NCI-H146 (cell line): ENCODE results near the gene TIGD6.
"Not testable (repeated sequence)": the region's sequence is repeated elsewhere in the genome, so short reads cannot be mapped to it uniquely, and the experiment has no call there.

Source experiments
- DNase-seq: peaks from one replicate; lab custom pipeline; 2025; lab: John Stamatoyannopoulos, UW

The TIGD6 gene

DNA sequence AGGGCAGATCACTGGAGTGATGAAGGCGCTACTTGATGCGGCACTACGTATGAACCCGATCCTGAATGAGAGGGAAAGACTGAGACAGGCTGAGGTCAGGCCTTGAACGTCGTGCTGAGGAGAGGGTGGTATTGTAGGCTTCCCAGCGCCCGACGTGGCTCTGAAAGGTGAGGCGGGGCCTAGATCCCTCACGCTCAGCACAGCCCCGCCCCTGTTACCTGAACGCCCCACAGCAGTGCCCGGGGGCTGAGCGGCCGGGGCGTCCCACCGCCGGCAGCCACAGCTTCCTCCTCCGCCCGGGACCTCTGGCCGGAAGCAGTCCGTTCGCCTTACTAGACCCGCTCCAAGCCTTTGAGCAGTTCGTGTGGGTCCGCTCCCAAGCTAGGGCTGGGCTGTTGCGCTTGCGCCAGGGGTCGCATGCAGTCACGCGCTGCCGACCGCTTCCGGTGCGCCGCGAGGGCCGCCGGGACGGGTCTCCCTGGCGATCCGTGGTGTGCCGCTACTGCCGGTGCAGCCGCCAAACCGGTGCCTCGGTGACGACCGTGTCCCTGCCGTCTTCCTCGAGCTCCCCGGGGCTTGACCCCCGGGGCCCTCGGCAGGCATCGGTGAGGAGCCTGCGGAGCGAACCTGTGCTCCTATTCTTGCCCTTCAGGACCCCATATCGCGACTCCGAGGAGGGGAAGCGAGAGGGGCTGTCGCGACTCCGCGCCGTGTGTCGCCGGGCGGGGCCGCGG lies at the start of gene TIGD6, which contains the start of gene HMGXB3:
Gene TIGD6, minus strand, starts transcription at position 399 of the 734 bp plus-strand sequence. CDS start 4,306 bp downstream, outside the sequence.
Gene HMGXB3, plus strand, starts transcription at position 484 of the 734 bp plus-strand sequence. CDS start 4,114 bp downstream, outside the sequence.
- peak; percentile 92 for DNase-seq

DNA sequence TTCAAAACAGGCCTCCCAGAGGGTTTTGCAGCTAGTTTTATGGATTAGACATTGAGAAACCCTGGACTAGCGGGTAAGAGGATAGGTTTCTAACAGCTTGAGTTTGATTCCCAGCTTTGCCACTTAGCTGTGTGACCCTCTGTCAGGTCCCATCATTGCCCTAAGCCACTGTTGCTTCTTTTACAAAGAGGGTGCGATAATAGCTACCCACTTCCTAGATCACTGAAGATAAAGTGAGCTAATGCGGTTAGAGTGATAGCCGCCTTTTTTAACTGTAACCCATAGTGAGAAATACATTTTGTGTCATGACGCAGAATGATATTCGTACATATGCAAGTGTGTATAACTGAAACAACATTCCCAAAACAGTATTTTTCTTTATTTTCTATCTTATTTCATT lies 45.6 kb upstream of the TIGD6 start:
- no peak for DNase-seq

DNA sequence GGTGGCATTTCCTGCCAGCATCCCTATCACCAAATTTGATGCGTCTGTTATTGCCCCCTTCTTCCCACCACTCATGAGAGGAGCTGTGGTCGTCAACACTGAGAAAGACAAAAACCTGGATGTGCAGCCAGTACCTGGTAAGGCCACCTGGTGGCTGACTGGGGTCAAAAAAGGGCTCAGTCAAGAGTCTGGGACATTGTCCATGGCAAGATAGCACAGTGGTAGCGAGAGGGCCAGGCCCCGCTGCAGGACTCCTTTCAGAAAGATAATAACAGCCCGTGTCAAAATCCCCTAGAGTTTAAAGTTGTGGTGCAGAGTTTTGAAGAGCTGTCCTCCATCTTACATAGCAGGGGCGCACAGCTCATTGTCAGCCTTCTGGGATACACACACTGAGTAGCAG lies 45.1 kb upstream of the TIGD6 start:
- DNase-seq: no peak

DNA sequence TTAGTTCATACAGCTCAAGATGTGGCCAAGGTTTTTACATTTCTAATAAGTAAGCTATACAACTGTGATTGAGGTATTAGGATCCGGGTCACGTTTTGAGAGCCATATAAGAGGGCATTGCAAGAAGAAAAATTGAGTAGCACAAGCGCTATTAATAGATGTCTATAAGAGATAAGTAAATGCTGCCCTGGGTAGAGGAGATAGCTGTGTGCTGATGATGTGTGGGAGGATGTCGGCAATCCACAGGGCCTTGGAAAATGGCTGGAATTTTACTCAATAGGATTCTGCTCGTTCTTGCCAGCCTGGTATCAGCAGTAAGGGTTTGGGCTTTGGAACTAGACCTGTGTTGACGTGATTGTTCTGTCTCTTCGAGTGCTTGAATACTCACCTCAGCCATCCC lies 44.3 kb upstream of the TIGD6 start:
- DNase-seq: no peak

DNA sequence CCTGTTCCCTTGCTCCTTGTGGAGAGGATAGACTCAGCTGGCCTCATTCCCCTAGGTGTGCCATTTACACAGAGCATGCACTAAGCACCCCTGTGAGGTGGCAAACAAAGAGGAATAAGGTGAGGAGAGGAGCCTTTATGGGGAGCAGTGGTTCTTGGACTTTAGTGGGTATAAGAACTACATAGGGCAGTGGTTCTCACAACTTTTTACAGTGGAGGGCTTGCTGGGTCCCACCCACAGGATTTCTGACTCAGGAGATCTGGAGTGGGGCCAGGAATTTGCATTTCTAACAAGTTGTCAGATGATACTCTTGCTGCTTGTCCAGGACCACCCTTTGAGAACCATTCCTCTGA lies 43.9 kb upstream of the TIGD6 start:
- DNase-seq: no peak

DNA sequence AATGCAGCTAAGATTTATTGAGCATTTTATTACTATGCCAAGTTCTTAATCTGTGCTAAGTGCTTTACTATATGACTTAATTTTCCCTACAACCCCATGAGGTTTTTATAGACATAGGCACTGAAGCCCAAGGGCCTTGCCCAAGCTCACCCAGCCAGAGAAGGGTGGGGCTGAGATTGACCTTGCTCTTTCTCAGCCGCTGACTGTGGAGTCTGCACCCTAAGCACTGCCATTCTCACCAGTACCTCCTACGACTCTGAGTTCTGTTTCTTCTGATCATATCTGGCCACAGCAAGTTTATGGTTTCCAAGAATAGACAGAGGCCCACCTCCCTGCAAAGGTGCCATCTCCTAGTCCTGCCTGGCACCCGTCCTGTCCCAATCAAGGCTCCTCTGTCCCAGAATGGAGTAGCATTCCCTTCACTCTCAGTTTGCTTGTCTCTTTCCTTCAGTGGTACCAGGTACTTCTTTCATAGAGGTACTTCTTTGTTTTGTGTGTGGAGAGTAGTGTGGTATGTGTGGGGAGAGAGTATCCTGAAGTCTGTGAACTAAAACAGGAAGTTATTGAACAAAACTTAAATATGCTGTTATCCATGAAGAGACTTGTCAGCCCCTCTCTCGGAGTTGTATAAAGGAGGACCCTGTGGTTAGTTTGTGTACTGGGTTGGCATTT lies 43.3 kb upstream of the TIGD6 start:
- DNase-seq: no peak

DNA sequence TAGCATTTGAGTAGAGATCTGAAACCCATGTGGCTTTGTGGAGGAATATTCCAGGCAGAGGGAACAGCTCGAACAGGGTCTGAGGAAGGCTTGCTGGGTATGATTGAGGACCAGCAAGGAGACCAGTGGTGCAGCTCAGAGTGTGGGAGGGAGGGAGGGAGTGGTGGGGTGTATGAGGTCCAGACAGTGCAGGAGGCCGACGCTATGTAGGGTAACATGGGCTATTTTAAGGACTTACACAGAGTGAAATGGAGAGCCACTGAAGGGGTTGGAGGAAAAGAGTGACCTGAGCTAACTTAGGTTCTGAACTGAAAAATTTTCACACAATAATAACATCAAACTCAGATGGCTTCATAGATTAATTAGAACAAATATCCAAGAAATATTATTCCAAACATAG lies 42.0 kb upstream of the TIGD6 start:
- DNase-seq: no peak

DNA sequence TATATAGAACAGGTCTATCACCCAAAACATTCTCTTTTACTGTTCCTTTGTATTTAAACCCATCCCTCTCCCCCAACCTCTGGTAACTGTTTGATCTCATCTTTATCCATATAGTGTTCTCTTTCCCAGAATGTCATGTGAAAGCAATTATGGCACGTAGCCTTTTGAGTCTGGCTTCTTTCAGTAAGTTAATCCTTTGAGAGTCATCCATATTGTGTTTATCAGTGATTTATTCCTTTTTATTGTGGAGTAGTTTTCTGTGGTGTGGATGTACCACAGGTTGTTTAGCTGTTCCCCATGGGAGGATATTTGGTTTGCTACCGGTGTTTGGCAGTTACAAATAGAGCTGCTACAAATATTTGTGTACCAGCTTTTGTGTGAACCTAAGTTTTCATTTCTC lies 38.1 kb upstream of the TIGD6 start:
- DNase-seq: no peak

DNA sequence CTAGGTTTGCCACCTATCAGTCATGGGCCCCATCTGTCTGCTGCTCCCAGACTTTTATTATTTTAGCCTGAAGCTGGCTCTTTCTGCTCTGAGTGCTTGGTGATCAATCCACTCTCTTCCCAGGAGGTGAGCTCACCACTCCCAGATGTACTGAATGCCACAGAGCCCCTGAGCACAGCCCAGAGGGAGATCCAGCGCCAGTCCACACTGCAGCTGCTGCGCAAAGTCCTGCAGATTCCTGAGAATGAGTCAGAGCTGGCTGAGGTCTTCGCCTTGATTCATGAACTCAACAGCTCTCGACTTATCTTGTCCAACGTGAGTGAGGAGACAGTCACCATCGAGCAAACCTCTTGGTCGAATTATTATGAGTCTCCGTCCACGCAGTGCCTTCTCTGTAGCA lies 36.1 kb upstream of the TIGD6 start:
- no peak for DNase-seq

DNA sequence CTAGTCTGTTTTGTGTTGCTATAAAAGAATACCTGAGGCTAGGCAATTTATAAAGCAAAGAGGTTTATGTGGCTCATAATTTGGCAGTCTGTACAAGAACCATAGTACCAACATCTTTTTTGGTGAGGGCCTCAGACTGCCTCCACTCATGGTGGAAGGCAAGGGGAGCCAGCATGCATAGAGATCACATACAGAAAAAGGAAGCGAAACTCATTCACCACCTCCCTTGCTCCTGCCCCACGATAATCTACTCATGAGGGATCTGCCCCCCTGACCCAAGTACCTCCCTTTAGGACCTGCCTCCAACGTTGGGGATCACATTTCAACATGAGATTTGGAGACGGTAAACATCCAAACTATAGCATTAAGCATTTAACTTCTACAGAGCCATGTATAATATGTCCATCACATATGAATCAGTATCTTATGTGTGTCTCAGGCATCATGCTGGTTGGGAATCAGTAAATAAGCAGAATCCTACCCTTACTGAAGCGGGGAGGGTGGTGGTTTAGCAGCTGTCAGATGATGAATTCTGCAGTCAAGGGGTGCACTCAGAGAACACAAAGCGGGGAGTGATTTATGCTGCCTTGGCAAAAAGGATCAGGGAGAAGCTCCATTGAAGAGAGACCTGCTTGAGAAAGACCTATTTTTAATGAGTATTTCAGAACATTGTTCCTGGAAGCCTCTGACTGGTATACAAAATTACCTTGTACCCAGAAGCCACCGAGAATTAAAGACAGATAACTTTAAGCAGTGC lies 34.9 kb upstream of the TIGD6 start:
- DNase-seq: no peak

DNA sequence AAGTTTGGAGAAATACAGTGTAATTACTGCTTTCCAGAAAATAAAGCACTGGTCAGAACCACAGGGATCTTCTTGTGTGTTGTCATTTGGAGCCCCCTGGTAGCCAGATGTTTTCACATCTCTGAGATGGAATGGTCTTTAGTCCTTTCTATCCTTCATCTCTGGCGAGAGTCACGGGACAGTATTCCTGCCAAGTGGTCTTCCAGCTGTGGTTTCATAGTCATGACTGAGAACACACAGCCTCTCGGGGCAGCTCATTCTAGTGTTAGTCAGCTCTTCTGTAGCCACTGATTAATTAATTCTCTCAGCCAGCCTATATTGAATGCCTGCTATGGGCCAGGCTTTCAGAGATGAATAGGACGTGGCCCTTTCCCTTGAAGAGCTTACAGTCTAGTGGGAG lies 34.2 kb upstream of the TIGD6 start:
- no peak for DNase-seq

DNA sequence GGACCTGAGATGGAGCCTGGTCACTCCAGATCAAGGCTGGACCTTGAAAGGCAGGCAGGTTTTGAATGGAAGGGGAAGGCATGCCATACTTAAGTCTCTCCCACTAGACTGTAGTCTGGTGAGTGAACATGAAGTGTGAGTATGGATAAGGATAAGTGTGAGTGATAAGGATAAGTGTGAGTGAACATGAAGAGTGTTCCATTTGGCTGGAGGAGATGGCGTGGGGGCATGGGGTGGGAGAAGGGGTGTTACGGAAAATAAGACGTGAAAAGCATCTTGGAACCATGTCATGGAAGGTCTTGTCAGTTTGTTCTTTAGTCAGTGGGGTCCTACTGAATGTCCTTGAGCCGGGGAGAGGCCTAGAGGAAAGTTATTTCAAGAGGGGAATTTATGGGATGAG lies 32.9 kb upstream of the TIGD6 start:
- no peak for DNase-seq

DNA sequence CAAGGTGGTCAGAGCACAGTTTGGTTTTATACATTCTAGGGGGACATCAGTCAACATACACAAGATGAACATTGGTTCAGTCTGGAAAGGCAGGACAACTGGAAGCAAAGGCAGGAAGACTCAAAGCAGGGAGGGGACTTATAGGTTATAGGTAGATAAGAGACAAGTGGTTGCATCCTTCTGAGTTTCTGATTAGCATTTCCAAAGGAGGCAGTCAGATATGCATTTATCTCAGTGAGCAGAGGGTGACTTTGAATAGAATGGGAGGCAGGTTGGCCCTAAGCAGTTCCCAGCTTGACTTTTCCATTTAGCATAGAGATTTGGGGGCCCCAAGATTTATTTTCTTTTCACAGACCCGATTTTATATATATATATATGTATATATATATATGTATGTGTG lies 27.6 kb upstream of the TIGD6 start:
- DNase-seq: not testable (repeated sequence)

DNA sequence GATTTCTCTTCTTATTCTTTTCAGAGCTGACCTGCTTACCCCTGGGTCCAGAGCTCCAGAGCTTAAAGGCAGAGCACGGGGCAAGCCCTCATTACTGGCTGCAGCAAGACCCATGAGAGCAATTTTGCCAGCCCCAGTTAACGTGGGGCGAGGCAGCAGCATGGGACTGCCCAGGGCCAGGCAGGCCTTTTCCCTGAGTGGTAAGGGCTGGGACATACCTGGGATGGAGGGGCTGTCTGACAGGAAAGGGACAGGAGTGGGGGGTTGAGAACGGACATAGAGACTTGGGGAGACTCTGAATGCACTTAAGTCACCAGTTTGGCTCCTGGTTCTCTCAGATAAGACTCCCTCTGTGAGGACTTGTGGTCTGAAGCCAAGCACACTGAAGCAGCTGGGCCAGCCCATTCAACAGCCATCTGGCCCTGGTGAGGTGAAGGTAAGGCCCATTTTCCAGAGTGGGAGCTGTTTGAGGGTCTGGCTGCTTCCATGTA lies 26.3 kb upstream of the TIGD6 start:
- DNase-seq: no peak

DNA sequence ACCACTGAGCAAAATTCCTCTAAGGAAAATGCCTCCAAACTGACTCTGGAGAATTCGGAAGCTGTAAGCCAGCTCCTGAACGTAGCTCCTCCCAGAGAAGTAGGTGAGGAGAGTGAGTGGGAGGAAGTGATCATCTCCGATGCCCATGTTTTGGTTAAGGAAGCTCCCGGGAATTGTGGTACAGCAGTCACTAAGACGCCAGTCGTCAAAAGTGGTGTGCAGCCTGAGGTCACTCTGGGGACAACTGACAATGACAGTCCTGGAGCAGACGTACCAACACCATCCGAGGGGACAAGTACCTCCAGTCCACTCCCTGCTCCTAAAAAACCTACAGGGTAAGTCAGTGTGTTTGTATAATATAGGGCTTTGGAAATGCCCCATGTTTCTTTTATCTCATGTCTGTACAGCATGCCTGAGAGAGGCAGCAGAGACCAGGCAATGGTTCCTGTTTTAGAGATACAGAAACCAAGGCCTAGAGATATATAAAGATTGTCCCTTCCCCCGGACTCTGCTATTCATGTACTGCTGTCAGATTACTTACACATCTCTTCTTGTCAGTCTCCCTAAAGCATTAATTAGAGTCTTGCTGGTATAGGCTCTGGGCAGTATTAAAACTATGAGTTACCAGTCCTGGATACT lies 24.0 kb upstream of the TIGD6 start:
- no peak for DNase-seq

DNA sequence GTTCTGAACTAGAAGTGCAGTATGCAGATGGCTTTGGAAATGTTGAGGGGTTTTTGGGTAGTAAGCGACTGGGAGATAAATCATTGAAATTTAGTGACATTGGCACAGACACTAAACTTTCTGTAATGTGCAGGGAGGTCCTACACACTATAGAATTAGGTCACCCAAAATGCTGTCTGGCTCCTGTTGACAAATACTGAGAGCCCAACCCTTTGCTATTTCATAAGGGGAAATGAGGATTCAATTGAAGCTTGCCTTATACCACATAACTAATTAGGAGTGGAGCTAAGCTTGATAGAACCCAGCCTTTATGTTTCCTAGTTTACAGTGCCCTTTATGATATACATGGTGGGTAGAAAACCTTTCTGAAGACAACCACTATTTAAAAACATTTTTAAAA lies 22.7 kb upstream of the TIGD6 start:
- DNase-seq: no peak

DNA sequence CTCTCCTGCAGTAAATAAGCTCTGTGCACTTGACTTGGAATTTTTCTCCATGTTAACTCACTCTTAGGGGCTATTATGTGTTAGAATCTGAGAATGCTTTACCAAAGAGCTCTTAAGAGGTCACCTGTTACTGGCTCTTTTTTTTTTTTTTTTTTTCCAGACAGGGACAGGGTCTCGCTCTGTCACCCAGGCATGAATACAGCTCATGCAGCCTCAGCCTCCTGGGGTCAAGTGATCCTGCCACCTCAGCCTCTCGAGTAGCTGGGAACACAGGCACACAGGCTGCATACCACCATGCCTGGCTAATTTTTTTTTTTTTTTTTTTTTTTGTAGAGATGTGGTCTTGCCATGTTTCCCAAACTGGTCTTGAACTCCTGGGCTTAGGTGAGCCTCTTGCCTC lies 22.2 kb upstream of the TIGD6 start:
- DNase-seq: no peak

DNA sequence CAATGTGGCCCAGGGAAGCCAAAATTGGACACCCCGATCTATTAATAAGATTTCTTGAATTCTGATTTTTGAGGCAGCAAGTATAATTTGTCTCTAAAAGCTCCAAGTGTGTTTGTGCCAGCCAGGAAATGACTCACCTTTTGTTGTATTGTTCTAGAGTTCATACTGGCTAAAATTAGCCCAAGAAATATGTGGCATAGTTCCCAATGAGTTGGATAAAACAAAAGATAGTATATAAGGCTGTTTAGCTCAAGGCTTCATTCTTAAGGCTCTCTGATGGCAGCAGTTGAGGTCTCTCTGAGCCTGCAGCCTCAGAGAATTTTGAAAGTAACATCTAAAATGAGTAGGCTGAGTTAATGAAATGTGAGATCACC lies 21.7 kb upstream of the TIGD6 start:
- no peak for DNase-seq

DNA sequence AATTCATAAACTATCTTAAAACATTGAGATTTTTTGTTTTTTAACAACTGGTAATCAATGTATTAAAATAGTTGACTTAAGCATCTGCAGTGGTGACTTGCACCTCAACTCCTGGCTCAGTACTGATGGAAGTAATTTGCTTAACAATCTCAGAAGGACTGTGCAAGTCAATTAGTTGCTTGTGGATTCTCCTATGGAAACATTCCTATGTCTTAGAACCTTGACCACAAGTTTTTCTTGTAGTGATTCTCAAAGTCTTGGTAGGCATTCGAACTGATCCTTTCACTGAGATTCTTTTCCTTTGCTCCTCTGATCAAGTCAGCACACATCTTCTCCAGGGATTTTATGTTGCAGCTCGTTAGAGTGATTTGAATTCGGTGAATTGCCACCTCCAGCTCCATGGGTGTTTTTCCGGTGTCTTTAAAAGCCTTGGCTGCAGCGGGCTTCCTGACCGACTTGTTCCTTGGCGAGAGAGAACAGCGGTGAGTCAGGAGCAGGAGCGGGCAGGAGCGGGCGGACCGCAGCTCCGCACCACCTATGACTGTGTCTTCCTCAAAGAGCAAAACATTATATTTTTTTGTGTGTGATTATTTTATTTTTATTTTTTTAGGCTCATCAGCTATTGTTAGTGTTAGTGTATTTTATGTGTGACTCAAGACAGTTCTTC lies 21.2 kb upstream of the TIGD6 start:
- DNase-seq: no peak

DNA sequence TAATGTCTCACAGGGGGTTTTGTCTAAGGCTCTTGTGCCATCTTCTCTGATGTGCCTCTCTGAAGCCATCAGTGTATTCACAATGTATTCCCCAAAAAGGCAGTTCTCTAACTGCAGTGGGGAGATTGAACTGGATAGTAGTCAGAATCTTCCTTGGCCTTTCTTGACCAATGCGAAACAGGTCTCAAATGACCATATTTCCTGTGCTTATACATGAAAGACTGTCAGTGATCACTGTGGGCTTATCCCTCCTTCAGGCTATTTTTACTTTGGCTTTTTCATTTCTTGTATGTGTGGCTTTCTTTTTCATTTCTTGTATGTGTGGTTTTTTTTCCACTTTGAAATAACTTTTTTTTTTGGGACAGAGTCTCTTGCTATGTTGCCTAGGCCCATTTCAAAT lies 19.8 kb upstream of the TIGD6 start:
- DNase-seq: no peak

DNA sequence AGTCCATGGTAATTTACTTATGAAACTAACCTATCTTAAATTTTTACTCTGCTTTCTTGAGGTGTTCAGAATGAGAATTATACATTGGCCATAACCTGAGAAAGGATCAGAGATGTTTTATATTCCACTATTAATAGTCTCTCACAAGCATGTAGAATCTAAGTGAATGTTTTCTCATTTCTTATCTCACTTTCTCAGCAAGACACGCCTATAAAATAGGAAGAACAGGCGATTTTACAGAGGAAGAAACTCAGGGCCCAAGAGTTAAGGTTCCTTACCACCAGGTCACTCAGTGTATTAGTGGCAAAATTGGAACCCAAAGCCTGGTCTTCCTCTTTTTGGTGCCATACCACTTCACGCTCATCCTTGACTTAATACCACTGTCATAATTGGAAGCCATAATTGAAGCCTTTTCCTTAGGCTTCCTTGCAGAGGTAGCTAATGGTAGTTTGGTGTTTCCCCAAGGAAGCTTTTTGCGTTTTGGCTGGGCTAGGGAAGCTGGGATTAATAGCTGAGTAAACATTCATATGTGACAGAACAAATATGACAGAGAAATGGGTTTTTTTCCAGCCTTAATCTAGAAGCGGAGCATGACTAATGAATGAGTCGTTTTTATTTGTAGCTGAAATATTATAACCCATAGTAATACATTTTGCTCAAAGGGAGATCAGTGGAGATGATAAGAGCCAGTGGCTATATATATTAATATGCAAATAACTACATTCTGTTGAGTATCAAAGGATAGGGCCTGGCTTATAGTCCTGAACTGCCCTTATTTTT lies 17.0 kb upstream of the TIGD6 start:
- DNase-seq: no peak
